HepG2 (cell line): ENCODE measurements around the gene VPS54. TPM values are rescaled to one million over a fixed set of nuclear protein-coding genes. Genes with fewer than 3 reads are reported as not detected.
A peak's percentile ranks its signal among the peaks of the same experiment; 100 is the strongest.

Source experiments
- ETV5 ChIP-seq: IDR thresholded peaks from 2 replicates; pipeline ENCODE4 v1.6.1; 2018; ENCODE audit warnings: missing biosample characterization, missing genetic modification reagents, inconsistent platforms, borderline replicate concordance
- KAT8 ChIP-seq: IDR thresholded peaks from 2 replicates; pipeline ENCODE4 v1.6.1; 2016; ENCODE audit warnings: missing genetic modification reagents, missing compliant biosample characterization
- MED8 ChIP-seq: sonication (generic); formaldehyde crosslinking; IDR thresholded peaks from 2 replicates; pipeline ENCODE4 v1.8.1; 2023; ENCODE audit warnings: mild to moderate bottlenecking, missing genetic modification reagents; ENCODE audit not compliant: insufficient replicate concordance
- MTF2 ChIP-seq: sonication (generic); formaldehyde crosslinking; IDR thresholded peaks from 2 replicates; pipeline ENCODE4 v1.5.0; 2020; ENCODE audit warnings: missing genetic modification reagents, borderline replicate concordance
- NFIC ChIP-seq: IDR thresholded peaks from 2 replicates; pipeline ENCODE4 v1.6.1; 2012; ENCODE audit warnings: mild to moderate bottlenecking, low read length, inconsistent platforms
- PCBP1 ChIP-seq: fragments of 200-400 bp; formaldehyde crosslinking; IDR thresholded peaks from 2 replicates; pipeline ENCODE4 v1.6.1; 2017; ENCODE audit warnings: mild to moderate bottlenecking, low read depth, low read length, borderline replicate concordance
- PHF20 ChIP-seq: sonication (generic); formaldehyde crosslinking; IDR thresholded peaks from 2 replicates; pipeline ENCODE4 v1.5.0; 2020; ENCODE audit warnings: mild to moderate bottlenecking, missing genetic modification reagents
- PLRG1 ChIP-seq: fragments of 450-650 bp; conservative IDR thresholded peaks from 2 replicates; pipeline ENCODE4 v1.6.1; 2016
- SRSF9 ChIP-seq: fragments of 200-400 bp; formaldehyde crosslinking; IDR thresholded peaks from 2 replicates; pipeline ENCODE4 v1.6.1; 2018; ENCODE audit warnings: borderline replicate concordance, mild to moderate bottlenecking, low read depth, low read length; ENCODE audit not compliant: insufficient read depth, poor library complexity, severe bottlenecking
- ZNF207 ChIP-seq: fragments of 450-650 bp; IDR thresholded peaks from 2 replicates; pipeline ENCODE4 v1.6.1; 2016; ENCODE audit warnings: antibody characterized with exemption, borderline replicate concordance
- ZNF484 ChIP-seq: sonication (generic); formaldehyde crosslinking; IDR thresholded peaks from 2 replicates; pipeline ENCODE4 v1.5.1; 2020; ENCODE audit warnings: mild to moderate bottlenecking, low read depth, missing genetic modification reagents, borderline replicate concordance
- ZNF530 ChIP-seq: sonication (generic); formaldehyde crosslinking; IDR thresholded peaks from 2 replicates; pipeline ENCODE4 v1.5.0; 2020; ENCODE audit warnings: low read depth, mild to moderate bottlenecking, missing genetic modification reagents
- ZNF7 ChIP-seq: IDR thresholded peaks from 2 replicates; pipeline ENCODE4 v1.6.1; 2016; ENCODE audit warnings: missing biosample characterization, missing genetic modification reagents
- ZSCAN20 ChIP-seq: sonication (generic); formaldehyde crosslinking; IDR thresholded peaks from 2 replicates; pipeline ENCODE4 v1.4.0; 2020; ENCODE audit warnings: missing genetic modification reagents, mild to moderate bottlenecking, borderline replicate concordance
- polyA plus RNA-seq, 8 experiments: library from polyadenylated mRNA; depleted of rRNA in 3 of 8; stranded (reverse) in 7 of 8; unstranded in 1 of 8; fragments of >200 nt; fragmentation: Illumina TruSeq in 4 of 8; extraction: Trizol in 4 of 8; gene quantifications; 2 replicates each; pipeline versions ENCODE4 v1.2.1 to v1.2.3, GENCODE V29; 2011 to 2016; ENCODE audit warnings: low read depth in 4 of 8, missing spikeins in 1 of 8, mixed read lengths in 1 of 8; ENCODE audit not compliant: insufficient read depth in 1 of 8
- total RNA-seq, 5 experiments: library from RNA; depleted of rRNA; stranded (reverse); fragments of >200 nt; fragmentation: Illumina TruSeq; extraction: Trizol; gene quantifications; 2 replicates each; pipeline ENCODE4 v1.2.3, GENCODE V29; 2016; ENCODE audit warnings: low read depth in 1 of 5
- TF ChIP-seq, protein P1 (sequence below): sonication (generic); formaldehyde crosslinking; IDR thresholded peaks from 2 replicates; pipeline ENCODE4 v1.5.0; 2020; ENCODE audit warnings: mild to moderate bottlenecking, missing genetic modification reagents, borderline replicate concordance
- TF ChIP-seq, protein P2 (sequence below): IDR thresholded peaks from 2 replicates; pipeline ENCODE4 v1.6.1; 2016; ENCODE audit warnings: missing compliant biosample characterization, missing genetic modification reagents, borderline replicate concordance
- TF ChIP-seq, protein P3 (sequence below): sonication (generic); formaldehyde crosslinking; IDR thresholded peaks from 2 replicates; pipeline ENCODE4 v1.4.0; 2020; ENCODE audit warnings: missing genetic modification reagents, borderline replicate concordance
- TF ChIP-seq, protein P4 (sequence below): fragments of 450-650 bp; IDR thresholded peaks from 2 replicates; pipeline ENCODE4 v1.6.1; 2017

Gene VPS54
- total and polyA plus RNA-seq, 2 of the 13 experiments (the other 11 are each of a cell fraction or from before 2014, with no cell fraction given) = 64.7 to 77.5 TPM

DNA sequence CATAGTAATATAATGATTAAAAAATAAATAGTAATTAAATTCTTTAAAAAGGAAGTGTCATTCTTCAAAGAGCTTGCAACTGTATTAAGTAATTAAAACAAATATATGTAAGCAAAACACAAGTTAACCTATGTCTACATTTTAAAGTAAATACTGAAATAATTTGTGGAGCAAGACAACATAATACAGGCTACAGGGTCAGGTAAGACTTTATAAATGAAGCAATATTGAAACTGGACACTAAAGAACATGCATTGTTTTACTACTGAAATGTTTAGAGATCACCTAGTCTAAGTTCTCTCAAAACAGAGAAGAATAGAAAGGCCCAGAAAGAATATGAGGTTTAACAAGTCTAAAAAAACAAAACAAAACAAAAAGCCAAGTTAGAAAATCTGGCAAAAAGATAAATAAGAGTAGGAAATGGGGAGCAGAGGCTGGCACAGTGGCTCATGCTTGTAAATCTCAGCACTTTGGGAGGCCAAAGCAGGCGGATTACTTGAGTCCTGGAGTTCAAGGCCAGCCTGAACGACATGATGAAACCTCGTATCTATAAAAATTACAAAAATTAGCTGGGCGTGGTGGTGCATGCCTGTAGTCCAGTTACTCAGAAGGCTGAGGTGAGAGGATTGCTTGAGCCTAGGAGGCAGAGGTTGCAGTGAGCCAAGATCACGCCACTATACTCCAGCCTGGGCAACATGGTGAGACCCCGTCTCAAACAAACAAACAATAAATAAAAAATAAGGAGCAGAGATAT lies 34.4 kb downstream of the VPS54 start (continued):
- TF ChIP-seq, protein P1, sequence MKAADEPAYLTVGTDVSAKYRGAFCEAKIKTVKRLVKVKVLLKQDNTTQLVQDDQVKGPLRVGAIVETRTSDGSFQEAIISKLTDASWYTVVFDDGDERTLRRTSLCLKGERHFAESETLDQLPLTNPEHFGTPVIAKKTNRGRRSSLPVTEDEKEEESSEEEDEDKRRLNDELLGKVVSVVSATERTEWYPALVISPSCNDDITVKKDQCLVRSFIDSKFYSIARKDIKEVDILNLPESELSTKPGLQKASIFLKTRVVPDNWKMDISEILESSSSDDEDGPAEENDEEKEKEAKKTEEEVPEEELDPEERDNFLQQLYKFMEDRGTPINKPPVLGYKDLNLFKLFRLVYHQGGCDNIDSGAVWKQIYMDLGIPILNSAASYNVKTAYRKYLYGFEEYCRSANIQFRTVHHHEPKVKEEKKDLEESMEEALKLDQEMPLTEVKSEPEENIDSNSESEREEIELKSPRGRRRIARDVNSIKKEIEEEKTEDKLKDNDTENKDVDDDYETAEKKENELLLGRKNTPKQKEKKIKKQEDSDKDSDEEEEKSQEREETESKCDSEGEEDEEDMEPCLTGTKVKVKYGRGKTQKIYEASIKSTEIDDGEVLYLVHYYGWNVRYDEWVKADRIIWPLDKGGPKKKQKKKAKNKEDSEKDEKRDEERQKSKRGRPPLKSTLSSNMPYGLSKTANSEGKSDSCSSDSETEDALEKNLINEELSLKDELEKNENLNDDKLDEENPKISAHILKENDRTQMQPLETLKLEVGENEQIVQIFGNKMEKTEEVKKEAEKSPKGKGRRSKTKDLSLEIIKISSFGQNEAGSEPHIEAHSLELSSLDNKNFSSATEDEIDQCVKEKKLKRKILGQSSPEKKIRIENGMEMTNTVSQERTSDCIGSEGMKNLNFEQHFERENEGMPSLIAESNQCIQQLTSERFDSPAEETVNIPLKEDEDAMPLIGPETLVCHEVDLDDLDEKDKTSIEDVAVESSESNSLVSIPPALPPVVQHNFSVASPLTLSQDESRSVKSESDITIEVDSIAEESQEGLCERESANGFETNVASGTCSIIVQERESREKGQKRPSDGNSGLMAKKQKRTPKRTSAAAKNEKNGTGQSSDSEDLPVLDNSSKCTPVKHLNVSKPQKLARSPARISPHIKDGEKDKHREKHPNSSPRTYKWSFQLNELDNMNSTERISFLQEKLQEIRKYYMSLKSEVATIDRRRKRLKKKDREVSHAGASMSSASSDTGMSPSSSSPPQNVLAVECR (CRISPR knock-in tag) = no peak; the same call in 1 of the 2 replicates
- TF ChIP-seq PHF20 (CRISPR knock-in tag) = no peak
- TF ChIP-seq, protein P2, sequence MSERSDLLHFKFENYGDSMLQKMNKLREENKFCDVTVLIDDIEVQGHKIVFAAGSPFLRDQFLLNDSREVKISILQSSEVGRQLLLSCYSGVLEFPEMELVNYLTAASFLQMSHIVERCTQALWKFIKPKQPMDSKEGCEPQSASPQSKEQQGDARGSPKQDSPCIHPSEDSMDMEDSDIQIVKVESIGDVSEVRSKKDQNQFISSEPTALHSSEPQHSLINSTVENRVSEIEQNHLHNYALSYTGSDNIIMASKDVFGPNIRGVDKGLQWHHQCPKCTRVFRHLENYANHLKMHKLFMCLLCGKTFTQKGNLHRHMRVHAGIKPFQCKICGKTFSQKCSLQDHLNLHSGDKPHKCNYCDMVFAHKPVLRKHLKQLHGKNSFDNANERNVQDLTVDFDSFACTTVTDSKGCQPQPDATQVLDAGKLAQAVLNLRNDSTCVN (CRISPR knock-in tag) = no peak
- no peak for TF ChIP-seq PLRG1
- no peak for TF ChIP-seq ZNF7 (CRISPR knock-in tag)
- no peak for TF ChIP-seq KAT8 (CRISPR knock-in tag)
- TF ChIP-seq MTF2 (CRISPR knock-in tag) = no peak
- no peak for TF ChIP-seq PCBP1
- TF ChIP-seq ZSCAN20 (CRISPR knock-in tag) = 0 out of 2 replicates have a peak, but pooled peaks have one; percentile 51
- TF ChIP-seq ETV5 (CRISPR knock-in tag) = peak; percentile 77; the same call in 1 of the 2 replicates
- TF ChIP-seq, protein P3, sequence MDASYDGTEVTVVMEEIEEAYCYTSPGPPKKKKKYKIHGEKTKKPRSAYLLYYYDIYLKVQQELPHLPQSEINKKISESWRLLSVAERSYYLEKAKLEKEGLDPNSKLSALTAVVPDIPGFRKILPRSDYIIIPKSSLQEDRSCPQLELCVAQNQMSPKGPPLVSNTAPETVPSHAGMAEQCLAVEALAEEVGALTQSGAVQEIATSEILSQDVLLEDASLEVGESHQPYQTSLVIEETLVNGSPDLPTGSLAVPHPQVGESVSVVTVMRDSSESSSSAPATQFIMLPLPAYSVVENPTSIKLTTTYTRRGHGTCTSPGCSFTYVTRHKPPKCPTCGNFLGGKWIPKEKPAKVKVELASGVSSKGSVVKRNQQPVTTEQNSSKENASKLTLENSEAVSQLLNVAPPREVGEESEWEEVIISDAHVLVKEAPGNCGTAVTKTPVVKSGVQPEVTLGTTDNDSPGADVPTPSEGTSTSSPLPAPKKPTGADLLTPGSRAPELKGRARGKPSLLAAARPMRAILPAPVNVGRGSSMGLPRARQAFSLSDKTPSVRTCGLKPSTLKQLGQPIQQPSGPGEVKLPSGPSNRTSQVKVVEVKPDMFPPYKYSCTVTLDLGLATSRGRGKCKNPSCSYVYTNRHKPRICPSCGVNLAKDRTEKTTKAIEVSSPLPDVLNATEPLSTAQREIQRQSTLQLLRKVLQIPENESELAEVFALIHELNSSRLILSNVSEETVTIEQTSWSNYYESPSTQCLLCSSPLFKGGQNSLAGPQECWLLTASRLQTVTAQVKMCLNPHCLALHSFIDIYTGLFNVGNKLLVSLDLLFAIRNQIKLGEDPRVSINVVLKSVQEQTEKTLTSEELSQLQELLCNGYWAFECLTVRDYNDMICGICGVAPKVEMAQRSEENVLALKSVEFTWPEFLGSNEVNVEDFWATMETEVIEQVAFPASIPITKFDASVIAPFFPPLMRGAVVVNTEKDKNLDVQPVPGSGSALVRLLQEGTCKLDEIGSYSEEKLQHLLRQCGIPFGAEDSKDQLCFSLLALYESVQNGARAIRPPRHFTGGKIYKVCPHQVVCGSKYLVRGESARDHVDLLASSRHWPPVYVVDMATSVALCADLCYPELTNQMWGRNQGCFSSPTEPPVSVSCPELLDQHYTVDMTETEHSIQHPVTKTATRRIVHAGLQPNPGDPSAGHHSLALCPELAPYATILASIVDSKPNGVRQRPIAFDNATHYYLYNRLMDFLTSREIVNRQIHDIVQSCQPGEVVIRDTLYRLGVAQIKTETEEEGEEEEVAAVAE (CRISPR knock-in tag) = no peak
- TF ChIP-seq, protein P4, sequence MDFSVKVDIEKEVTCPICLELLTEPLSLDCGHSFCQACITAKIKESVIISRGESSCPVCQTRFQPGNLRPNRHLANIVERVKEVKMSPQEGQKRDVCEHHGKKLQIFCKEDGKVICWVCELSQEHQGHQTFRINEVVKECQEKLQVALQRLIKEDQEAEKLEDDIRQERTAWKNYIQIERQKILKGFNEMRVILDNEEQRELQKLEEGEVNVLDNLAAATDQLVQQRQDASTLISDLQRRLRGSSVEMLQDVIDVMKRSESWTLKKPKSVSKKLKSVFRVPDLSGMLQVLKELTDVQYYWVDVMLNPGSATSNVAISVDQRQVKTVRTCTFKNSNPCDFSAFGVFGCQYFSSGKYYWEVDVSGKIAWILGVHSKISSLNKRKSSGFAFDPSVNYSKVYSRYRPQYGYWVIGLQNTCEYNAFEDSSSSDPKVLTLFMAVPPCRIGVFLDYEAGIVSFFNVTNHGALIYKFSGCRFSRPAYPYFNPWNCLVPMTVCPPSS = no peak
- no peak for TF ChIP-seq ZNF484
- peak; percentile 87 for TF ChIP-seq NFIC
- TF ChIP-seq ZNF207 = no peak
- TF ChIP-seq ZNF530 (CRISPR knock-in tag) = no peak
- no peak for TF ChIP-seq SRSF9
- peak; percentile 84 for TF ChIP-seq MED8 (CRISPR knock-in tag)
